ENCODE data around the gene IL10RA. TPM values are rescaled to one million over a fixed set of nuclear protein-coding genes. Genes with fewer than 3 reads are reported as not detected.
A peak's percentile ranks its signal among the peaks of the same experiment; 100 is the strongest.
"Not testable (repeated sequence)": the region's sequence is repeated elsewhere in the genome, so short reads cannot be mapped to it uniquely, and the experiment has no call there.

Gene IL10RA
- 100 to 1,000 TPM; 286 to 291 TPM for total RNA-seq

GRCh38 chr11:117985953-117986887 is at the start of gene IL10RA:
Gene IL10RA, plus strand, starts transcription at chr11:117986394. Its CDS starts 74 bp downstream, at chr11:117986468.
- H3K36me3 Mint-ChIP-seq (ENCODE audit: low read depth): peaks cover 71% of the 10 kb centered on the region
- H3K4me3 Mint-ChIP-seq: peak within 1 kb of the TSS; percentile 89
- peak within 1 kb of the TSS; percentile 85 for H3K27ac Mint-ChIP-seq
- DNase-seq: peak; percentile 90
- H3K4me1 Mint-ChIP-seq: peaks cover 61% of the 10 kb centered on the region
- H3K27me3 Mint-ChIP-seq: no peaks in the 10 kb centered on the region
- H3K9me3 Mint-ChIP-seq: no peaks in the 10 kb centered on the region
- ChIA-PET CTCF (interaction anchor here (1.0 to 9.2 kb wide), 12 partner anchors 8 to 170 kb away, joined by 3 to 170 read pairs (median 6); no protein-coding TSS in a partner anchor), POLR2A (interaction anchor here (0.6 to 31.5 kb wide), 21 partner anchors 10 to 754 kb away, joined by 3 to 1195 read pairs (median 6); partner anchors contain the start of genes KMT2A and PCSK7)

- H3K4me1 Mint-ChIP-seq: peaks cover 25% of the 10 kb centered on the region
- H3K36me3 Mint-ChIP-seq (ENCODE audit: low read depth): no peaks in the 10 kb centered on the region
- H3K27me3 Mint-ChIP-seq: peaks cover 3% of the 10 kb centered on the region
- ChIA-PET CTCF (interaction anchor here (0.9 to 3.8 kb wide), 4 partner anchors 9 to 120 kb away, joined by 3 to 37 read pairs (median 4); no protein-coding TSS in a partner anchor), POLR2A (interaction anchor here (0.6 kb wide), 1 partner anchor 494 kb away, joined by 3 read pairs; no protein-coding TSS in a partner anchor)
- DNase-seq: no peak
- no peak overlapping the region for H3K27ac Mint-ChIP-seq
- no peak overlapping the region for H3K4me3 Mint-ChIP-seq
- H3K9me3 Mint-ChIP-seq: no peaks in the 10 kb centered on the region
Measured at GRCh38 chr11:117936973-117937372, 49.2 kb upstream of the IL10RA start.

DNA sequence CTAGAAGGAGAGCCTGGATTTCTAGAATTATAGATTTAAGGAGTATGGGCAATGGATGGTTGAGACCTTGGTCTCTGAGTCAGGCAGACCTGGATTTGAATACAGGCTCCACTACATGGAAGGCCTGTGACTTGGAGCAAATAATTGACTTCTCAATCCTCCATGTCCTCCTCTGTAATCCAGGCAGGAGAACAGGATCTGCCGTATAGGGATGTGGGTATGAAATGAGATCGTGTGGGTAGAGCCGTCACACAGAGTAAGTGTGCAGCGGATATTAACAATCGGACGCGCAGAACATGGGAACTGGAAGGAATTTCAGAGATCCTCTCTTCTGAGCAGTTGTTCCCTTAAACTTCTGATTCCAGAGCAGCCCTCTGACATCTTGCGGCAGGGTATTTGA is 45.5 kb upstream of the IL10RA start:
- peaks cover 34% of the 10 kb centered on the region for H3K4me1 Mint-ChIP-seq
- no peak overlapping the region for H3K4me3 Mint-ChIP-seq
- H3K27ac Mint-ChIP-seq: no peak overlapping the region
- no peaks in the 10 kb centered on the region for H3K9me3 Mint-ChIP-seq
- ChIA-PET CTCF (interaction anchor here (1.0 to 1.4 kb wide), 3 partner anchors 10 to 117 kb away, joined by 3 to 7 read pairs (median 3); no protein-coding TSS in a partner anchor), POLR2A (no interaction called here)
- H3K36me3 Mint-ChIP-seq (ENCODE audit: low read depth): no peaks in the 10 kb centered on the region
- H3K27me3 Mint-ChIP-seq: peaks cover 3% of the 10 kb centered on the region
- DNase-seq: no peak

DNA sequence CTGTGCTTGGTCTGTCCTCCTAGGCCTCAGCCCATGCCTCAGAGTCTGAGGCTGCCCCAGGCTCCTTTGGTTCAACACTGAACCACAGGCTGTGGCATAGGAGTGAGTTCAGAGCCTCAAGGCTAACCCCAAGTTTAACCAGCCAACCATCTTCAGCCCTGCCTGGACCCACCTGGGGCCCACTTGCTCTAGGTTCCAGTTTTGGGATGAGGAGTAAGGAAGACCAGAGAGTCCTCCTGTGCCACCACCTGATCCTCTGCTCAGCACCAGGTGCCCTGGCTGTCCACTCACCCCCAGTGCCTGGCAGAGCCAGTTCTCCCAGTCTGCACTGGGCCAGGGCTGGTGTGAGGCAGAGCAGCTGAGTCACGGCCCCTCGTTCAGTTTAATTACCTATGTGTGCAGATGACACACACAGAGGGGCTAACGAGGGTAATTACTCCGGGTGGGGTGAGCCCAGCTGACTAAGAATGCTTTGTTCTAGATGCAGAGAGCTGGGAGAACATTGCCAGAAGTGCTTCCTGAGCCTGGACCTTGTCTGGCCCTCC is 45.0 kb upstream of the IL10RA start:
- peaks cover 38% of the 10 kb centered on the region for H3K4me1 Mint-ChIP-seq
- H3K4me3 Mint-ChIP-seq: no peak overlapping the region
- peaks cover 2% of the 10 kb centered on the region for H3K27me3 Mint-ChIP-seq
- DNase-seq: no peak
- no peaks in the 10 kb centered on the region for H3K36me3 Mint-ChIP-seq (ENCODE audit: low read depth)
- H3K9me3 Mint-ChIP-seq: no peaks in the 10 kb centered on the region
- H3K27ac Mint-ChIP-seq: no peak overlapping the region
- ChIA-PET CTCF (no interaction called here), POLR2A (interaction anchor here (1.2 kb wide), 1 partner anchor 10 kb away, joined by 3 read pairs; no protein-coding TSS in a partner anchor)

DNA sequence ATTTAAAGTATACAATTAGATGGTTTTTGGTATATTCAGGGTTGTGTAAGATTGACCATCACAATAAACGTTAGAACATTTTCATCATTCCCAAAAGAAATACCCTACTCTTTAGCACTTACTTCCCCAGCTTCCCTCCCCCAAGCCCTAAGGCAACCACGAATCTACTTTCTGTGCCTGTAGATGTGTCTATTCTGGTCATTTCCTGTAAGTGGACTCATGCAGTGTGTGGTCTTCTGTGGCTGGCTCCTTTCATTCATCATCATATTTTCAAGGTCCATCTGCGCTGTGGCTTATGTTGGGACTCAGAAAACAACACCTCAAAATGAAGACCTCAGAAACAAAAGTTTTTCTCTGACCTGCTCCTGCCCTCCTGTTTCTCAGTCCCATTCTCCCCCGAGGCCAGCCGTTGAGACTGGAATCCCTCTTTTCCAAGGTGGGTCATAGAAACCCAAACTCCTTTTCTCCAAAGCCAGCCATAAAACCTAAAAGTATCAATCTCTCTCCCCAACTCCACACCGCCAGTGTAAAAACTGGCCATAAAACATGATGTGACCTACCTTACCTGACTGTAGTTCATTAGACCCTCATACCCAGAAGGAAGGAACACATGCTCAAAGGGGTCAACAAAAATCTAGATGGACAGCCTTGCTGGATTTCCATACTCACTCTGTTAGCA is 44.1 kb upstream of the IL10RA start:
- no peak for DNase-seq
- Mint-ChIP-seq H3K4me3 (no peak overlapping the region), H3K27ac (no peak overlapping the region), H3K9me3 (no peaks in the 10 kb centered on the region), H3K36me3 (ENCODE audit: low read depth) (no peaks in the 10 kb centered on the region), H3K4me1 (peaks cover 40% of the 10 kb centered on the region), H3K27me3 (no peaks in the 10 kb centered on the region)
- ChIA-PET POLR2A (interaction anchor here (1.2 kb wide), 1 partner anchor 11 kb away, joined by 3 read pairs; no protein-coding TSS in a partner anchor), CTCF (interaction anchor here (11.4 kb wide), 1 partner anchor 126 kb away, joined by 135 read pairs; no protein-coding TSS in a partner anchor)

GRCh38 chr11:117944554-117944953 is 41.6 kb upstream of the IL10RA start:
- CTCF ChIA-PET: interaction anchor here (0.6 to 11.4 kb wide), 12 partner anchors 8 to 136 kb away, joined by 3 to 333 read pairs (median 40); partner anchors contain the start of genes FXYD2 and TMPRSS13
- POLR2A ChIA-PET: interaction anchor here (14.8 kb wide), 1 partner anchor 52 kb away, joined by 878 read pairs; the partner anchor contains the start of gene IL10RA

DNA sequence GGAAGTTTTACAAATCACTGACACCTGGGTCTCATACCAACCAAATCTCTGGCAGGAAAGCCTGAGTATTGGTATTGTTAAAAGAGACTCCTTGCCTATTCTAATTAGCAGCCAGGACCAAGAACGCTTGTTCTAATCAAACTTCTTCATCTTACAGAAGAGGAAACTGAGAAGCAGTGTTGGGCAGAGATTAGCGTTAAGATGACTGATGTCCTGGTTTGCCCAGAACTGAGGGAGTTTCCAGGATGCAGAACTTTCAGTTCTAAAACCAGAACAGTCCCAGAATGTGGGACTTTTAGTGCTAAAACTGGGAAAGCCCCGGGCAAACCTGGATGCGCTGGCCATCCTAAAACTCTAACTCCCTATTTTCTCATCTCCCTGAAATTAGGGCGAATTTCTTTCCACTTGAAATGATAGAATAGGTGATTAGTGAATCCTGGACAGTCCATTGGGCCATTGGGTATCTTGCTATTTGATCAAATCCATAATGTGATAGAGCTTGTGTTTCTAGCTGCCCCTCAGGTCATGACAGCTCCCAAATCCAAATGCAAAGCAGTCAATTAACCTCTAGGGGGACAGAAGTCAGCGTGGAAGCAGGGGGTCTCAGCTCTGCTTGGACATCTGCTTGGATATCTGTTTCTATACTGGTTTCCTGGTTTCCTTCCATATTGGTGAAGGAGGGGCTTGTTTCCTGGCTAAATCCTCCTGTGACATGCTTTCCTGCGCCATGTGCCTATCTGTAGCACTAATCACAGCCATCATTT is 41.0 kb upstream of the IL10RA start:
- H3K4me3 Mint-ChIP-seq: no peak overlapping the region
- POLR2A ChIA-PET: interaction anchor here (14.8 kb wide), 1 partner anchor 51 kb away, joined by 878 read pairs; the partner anchor contains the start of gene IL10RA
- DNase-seq: no peak
- H3K27ac Mint-ChIP-seq: no peak overlapping the region
- peaks cover 70% of the 10 kb centered on the region for H3K4me1 Mint-ChIP-seq
- no peaks in the 10 kb centered on the region for H3K36me3 Mint-ChIP-seq (ENCODE audit: low read depth)
- H3K27me3 Mint-ChIP-seq: no peaks in the 10 kb centered on the region
- no peaks in the 10 kb centered on the region for H3K9me3 Mint-ChIP-seq
- CTCF ChIA-PET: interaction anchor here (0.9 to 11.4 kb wide), 16 partner anchors 9 to 222 kb away, joined by 3 to 333 read pairs (median 28); partner anchors contain the start of genes FXYD2, IL10RA and TMPRSS13

More at GRCh38 chr11:117944554-117944953, 41.6 kb upstream of the IL10RA start:
- peaks cover 63% of the 10 kb centered on the region for H3K4me1 Mint-ChIP-seq
- no peak overlapping the region for H3K4me3 Mint-ChIP-seq
- peak overlapping the region; percentile 37 for H3K27ac Mint-ChIP-seq
- no peaks in the 10 kb centered on the region for H3K36me3 Mint-ChIP-seq (ENCODE audit: low read depth)
- H3K27me3 Mint-ChIP-seq: no peaks in the 10 kb centered on the region
- no peaks in the 10 kb centered on the region for H3K9me3 Mint-ChIP-seq
- no peak for DNase-seq

DNA sequence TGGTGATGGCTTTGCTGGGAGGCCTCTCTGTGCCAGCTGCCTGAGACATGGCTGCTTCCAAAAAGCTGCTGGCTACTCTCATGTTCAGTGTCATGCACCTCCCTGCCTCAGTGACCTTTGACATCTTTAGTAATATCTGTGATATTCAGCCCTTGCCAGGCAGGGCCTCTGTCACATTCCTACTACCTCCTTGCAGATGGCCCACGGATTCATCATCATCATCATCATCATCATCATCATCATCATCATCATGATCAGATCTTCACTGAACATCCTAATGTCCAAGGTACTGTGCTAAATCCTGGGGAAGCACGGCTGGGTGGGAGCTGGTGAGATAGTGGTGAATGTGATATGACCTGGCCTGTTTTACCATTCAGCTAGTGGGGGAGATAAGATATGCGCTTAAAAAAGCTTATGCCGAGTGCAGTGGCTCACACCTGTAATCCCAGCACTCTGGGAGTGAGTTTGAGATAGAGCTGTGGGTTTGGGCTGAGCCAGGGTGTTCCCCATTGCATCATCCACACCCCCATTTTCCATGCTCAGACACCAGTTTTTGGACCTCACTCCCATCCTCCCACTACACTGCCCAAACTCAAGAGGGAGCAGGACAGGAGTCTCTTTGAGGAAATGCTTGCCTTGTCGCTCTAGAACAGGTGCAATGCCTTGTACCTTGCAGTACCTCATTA is 39.9 kb upstream of the IL10RA start:
- CTCF ChIA-PET: interaction anchor here (0.5 to 11.4 kb wide), 46 partner anchors 8 to 520 kb away, joined by 3 to 333 read pairs (median 8); partner anchors contain the start of genes FXYD2, IL10RA and TMPRSS13
- DNase-seq: no peak
- Mint-ChIP-seq H3K27me3 (no peaks in the 10 kb centered on the region), H3K4me3 (no peak overlapping the region), H3K36me3 (ENCODE audit: low read depth) (no peaks in the 10 kb centered on the region), H3K9me3 (no peaks in the 10 kb centered on the region), H3K27ac (no peak overlapping the region), H3K4me1 (peaks cover 79% of the 10 kb centered on the region)
- POLR2A ChIA-PET: interaction anchor here (0.6 to 14.8 kb wide), 14 partner anchors 16 to 139 kb away, joined by 3 to 878 read pairs (median 6); partner anchors contain the start of genes IL10RA and TMPRSS13

GRCh38 chr11:117946842-117947526 is 39.2 kb upstream of the IL10RA start:
- peak overlapping the region; percentile 43 for H3K27ac Mint-ChIP-seq
- H3K27me3 Mint-ChIP-seq: no peaks in the 10 kb centered on the region
- CTCF ChIA-PET: interaction anchor here (0.5 to 11.4 kb wide), 47 partner anchors 7 to 521 kb away, joined by 3 to 333 read pairs (median 8); partner anchors contain the start of genes FXYD2, IL10RA and TMPRSS13

GRCh38 chr11:117947751-117948150 is 38.4 kb upstream of the IL10RA start:
- not testable (repeated sequence) for DNase-seq; H3K9me3 Mint-ChIP-seq; H3K27me3 Mint-ChIP-seq; H3K36me3 Mint-ChIP-seq (ENCODE audit: low read depth); H3K4me3 Mint-ChIP-seq
- ChIA-PET CTCF (interaction anchor here (0.7 to 11.4 kb wide), 32 partner anchors 9 to 522 kb away, joined by 3 to 333 read pairs (median 12); partner anchors contain the start of genes FXYD2, IL10RA and TMPRSS13), POLR2A (interaction anchor here (1.1 to 14.8 kb wide), 6 partner anchors 32 to 140 kb away, joined by 3 to 878 read pairs (median 8); partner anchors contain the start of gene IL10RA)
- Mint-ChIP-seq H3K27ac (peak overlapping the region; percentile 48), H3K4me1 (peaks cover 88% of the 10 kb centered on the region)

More at GRCh38 chr11:117946842-117947526, 39.2 kb upstream of the IL10RA start:
- POLR2A ChIA-PET: interaction anchor here (0.6 to 14.8 kb wide), 14 partner anchors 17 to 139 kb away, joined by 3 to 878 read pairs (median 6); partner anchors contain the start of genes IL10RA and TMPRSS13
- H3K4me1 Mint-ChIP-seq: peaks cover 84% of the 10 kb centered on the region
- H3K9me3 Mint-ChIP-seq: no peaks in the 10 kb centered on the region
- no peak overlapping the region for H3K4me3 Mint-ChIP-seq
- H3K36me3 Mint-ChIP-seq (ENCODE audit: low read depth): no peaks in the 10 kb centered on the region
- DNase-seq: peak; percentile 85
